Measurements from ENCODE around the gene TGM5. TPM values are rescaled to one million over a fixed set of nuclear protein-coding genes. Genes with fewer than 3 reads are reported as not detected.

The TGM5 gene
- total RNA-seq, 1 experiment from 2014 or later, result not detected

DNA sequence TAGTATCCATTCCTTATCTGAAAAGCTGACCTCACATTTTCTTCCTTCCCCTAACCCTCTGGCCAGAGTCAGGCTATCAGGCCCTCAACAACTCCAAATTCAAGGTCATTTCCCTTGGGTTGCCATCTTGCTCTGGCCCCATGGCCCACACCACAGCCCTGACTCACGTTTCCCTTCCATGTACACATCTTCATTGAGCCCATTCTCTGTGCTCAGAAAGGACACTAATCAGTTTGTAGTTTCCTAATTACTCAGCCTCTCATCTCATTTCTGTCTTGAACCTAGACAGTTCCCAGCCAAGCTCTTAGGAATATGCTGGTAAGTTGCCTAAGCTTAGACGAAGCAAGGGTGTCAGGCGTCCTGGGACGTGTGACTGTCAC, 14.9 kb downstream of the TGM5 start (continued):
- TF ChIP-seq YY1 (IDR thresholded peaks at IDR 0.05; ENCODE audit: extremely low read depth, insufficient replicate concordance, low read depth, low read length) (no peak), ZNF274 (IDR thresholded peaks at IDR 0.05; ENCODE audit: low read depth, low read length) (no peak), FOSL1 (IDR thresholded peaks at IDR 0.05; ENCODE audit: low read depth) (no peak)
- TF ChIP-seq, protein P1, sequence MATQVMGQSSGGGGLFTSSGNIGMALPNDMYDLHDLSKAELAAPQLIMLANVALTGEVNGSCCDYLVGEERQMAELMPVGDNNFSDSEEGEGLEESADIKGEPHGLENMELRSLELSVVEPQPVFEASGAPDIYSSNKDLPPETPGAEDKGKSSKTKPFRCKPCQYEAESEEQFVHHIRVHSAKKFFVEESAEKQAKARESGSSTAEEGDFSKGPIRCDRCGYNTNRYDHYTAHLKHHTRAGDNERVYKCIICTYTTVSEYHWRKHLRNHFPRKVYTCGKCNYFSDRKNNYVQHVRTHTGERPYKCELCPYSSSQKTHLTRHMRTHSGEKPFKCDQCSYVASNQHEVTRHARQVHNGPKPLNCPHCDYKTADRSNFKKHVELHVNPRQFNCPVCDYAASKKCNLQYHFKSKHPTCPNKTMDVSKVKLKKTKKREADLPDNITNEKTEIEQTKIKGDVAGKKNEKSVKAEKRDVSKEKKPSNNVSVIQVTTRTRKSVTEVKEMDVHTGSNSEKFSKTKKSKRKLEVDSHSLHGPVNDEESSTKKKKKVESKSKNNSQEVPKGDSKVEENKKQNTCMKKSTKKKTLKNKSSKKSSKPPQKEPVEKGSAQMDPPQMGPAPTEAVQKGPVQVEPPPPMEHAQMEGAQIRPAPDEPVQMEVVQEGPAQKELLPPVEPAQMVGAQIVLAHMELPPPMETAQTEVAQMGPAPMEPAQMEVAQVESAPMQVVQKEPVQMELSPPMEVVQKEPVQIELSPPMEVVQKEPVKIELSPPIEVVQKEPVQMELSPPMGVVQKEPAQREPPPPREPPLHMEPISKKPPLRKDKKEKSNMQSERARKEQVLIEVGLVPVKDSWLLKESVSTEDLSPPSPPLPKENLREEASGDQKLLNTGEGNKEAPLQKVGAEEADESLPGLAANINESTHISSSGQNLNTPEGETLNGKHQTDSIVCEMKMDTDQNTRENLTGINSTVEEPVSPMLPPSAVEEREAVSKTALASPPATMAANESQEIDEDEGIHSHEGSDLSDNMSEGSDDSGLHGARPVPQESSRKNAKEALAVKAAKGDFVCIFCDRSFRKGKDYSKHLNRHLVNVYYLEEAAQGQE (IDR thresholded peaks at IDR 0.05; ENCODE audit: low read depth), result no peak

DNA sequence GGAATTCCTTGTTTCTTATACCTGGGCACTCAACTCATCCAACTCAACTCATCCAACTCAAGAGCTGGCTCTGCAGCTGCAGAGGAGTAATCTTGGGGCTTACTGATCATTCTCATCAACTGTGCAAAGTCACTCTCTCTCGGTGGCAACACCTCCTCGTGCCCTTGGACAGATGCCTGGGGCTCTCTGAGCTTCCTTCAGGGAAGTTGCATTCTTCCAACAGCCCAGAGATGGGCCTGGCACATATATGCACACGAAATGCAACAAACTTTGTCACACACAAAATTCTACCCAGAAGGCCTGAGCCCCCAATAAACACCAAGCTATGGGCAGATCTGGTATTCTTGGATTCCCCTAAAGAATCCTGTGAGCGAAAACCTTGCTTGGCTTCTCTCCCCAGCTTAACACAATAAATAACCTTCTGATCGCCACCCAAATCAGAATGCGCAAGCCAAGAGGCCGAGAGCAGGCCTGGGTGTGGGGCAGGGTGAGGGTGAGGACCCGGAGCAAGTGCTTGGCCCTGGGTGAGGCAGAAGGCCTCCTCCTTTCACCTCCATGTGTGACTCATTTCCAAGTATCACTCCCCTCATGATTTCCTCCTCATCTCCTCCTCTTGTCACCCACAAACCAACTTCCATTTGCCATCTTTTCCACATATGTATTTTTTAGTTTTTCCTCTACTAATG, 15.4 kb downstream of the TGM5 start:
- CTCF ChIA-PET, result no interaction called here

More for the DNA sequence above, 15.4 kb downstream of the TGM5 start:
- DNase-seq (ENCODE audit: low read depth, low spot score), result no peak
- H3K4me2 ChIP-seq (ENCODE audit: low read length), result no peak overlapping the region
- no peak overlapping the region for H2AFZ ChIP-seq (ENCODE audit: low read depth, low read length, poor library complexity, severe bottlenecking)
- TF ChIP-seq ZNF274 (IDR thresholded peaks at IDR 0.05; ENCODE audit: low read depth, low read length) (no peak), YY1 (IDR thresholded peaks at IDR 0.05; ENCODE audit: extremely low read depth, insufficient replicate concordance, low read depth, low read length) (no peak), TCF7L2 (IDR thresholded peaks at IDR 0.05; ENCODE audit: borderline replicate concordance, extremely low read depth, insufficient read depth, insufficient read length) (no peak), FOSL1 (IDR thresholded peaks at IDR 0.05; ENCODE audit: low read depth) (no peak), EZH2phosphoT487 (IDR thresholded peaks at IDR 0.05; ENCODE audit: borderline replicate concordance) (no peak), EGR1 (IDR thresholded peaks at IDR 0.05; ENCODE audit: low read depth) (no peak)
- TF ChIP-seq, protein P2, sequence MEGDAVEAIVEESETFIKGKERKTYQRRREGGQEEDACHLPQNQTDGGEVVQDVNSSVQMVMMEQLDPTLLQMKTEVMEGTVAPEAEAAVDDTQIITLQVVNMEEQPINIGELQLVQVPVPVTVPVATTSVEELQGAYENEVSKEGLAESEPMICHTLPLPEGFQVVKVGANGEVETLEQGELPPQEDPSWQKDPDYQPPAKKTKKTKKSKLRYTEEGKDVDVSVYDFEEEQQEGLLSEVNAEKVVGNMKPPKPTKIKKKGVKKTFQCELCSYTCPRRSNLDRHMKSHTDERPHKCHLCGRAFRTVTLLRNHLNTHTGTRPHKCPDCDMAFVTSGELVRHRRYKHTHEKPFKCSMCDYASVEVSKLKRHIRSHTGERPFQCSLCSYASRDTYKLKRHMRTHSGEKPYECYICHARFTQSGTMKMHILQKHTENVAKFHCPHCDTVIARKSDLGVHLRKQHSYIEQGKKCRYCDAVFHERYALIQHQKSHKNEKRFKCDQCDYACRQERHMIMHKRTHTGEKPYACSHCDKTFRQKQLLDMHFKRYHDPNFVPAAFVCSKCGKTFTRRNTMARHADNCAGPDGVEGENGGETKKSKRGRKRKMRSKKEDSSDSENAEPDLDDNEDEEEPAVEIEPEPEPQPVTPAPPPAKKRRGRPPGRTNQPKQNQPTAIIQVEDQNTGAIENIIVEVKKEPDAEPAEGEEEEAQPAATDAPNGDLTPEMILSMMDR (IDR thresholded peaks at IDR 0.05 in 2 of 3, conservative IDR thresholded peaks at IDR 0.05 in 1 of 3; ENCODE audit: borderline replicate concordance in 1 of 3, insufficient read depth in 1 of 3, low read depth in 2 of 3, low read length in 2 of 3), result no peak
- TF ChIP-seq, protein P3, sequence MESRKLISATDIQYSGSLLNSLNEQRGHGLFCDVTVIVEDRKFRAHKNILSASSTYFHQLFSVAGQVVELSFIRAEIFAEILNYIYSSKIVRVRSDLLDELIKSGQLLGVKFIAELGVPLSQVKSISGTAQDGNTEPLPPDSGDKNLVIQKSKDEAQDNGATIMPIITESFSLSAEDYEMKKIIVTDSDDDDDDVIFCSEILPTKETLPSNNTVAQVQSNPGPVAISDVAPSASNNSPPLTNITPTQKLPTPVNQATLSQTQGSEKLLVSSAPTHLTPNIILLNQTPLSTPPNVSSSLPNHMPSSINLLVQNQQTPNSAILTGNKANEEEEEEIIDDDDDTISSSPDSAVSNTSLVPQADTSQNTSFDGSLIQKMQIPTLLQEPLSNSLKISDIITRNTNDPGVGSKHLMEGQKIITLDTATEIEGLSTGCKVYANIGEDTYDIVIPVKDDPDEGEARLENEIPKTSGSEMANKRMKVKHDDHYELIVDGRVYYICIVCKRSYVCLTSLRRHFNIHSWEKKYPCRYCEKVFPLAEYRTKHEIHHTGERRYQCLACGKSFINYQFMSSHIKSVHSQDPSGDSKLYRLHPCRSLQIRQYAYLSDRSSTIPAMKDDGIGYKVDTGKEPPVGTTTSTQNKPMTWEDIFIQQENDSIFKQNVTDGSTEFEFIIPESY (IDR thresholded peaks at IDR 0.05; ENCODE audit: extremely low read depth, insufficient replicate concordance, low read length), result no peak
- no peaks in the 10 kb centered on the region for H3K27me3 ChIP-seq (ENCODE audit: insufficient read depth, low read length)
- no peak for ATAC-seq
- no peak overlapping the region for H3K9ac ChIP-seq (ENCODE audit: low read length)
- ChIA-PET RAD21 (ENCODE audit: low non-redundant PET in 1 of 2, low total read pairs in 2 of 2, uncharacterized antibody in 2 of 2, unreplicated experiment in 2 of 2) (no interaction called here), POLR2A (interaction anchor here (0.6 kb wide), 1 partner anchor 1927 kb away, joined by 4 read pairs; no protein-coding TSS in a partner anchor)
- no TSS peak for BruUV-seq (replicated peaks)
- intact Hi-C loops (cut with micrococcal nuclease), result no loop called here
- no peaks in the 10 kb centered on the region for H4K20me1 ChIP-seq (ENCODE audit: insufficient read depth)
- no peaks in the 10 kb centered on the region; a peak in 1 of 4 replicates for H3K4me1 ChIP-seq (ENCODE audit: control insufficient read depth in 1 of 2, insufficient read depth in 2 of 2, low read length in 2 of 2)
- no peaks in the 10 kb centered on the region for H3K36me3 ChIP-seq (ENCODE audit: control insufficient read depth in 1 of 2, insufficient read depth in 2 of 2, low read length in 2 of 2)
- no peak overlapping the region for H3K27ac ChIP-seq (ENCODE audit: low read depth, low read length)
- no peaks in the 10 kb centered on the region for H3K79me2 ChIP-seq (ENCODE audit: insufficient read depth, low read length)
- H3K4me3 ChIP-seq (replicated peaks in 1 of 2; ENCODE audit: low read depth in 1 of 2, low read length in 2 of 2), result no peak overlapping the region
- H3K9me2 ChIP-seq (ENCODE audit: insufficient read depth), result no peaks in the 10 kb centered on the region
- no peaks in the 10 kb centered on the region for H3K9me3 ChIP-seq (ENCODE audit: control insufficient read depth in 1 of 2, insufficient read depth in 1 of 2, low read depth in 1 of 2, low read length in 2 of 2)
